GM12801 (cell line): ENCODE measurements around the gene SLCO3A1.

Experiments used
- TF ChIP-seq, protein P1 (sequence below): IDR thresholded peaks from one replicate; pipeline ENCODE4 v1.5.1; 2011; ENCODE audit warnings: control low read depth; ENCODE audit not compliant: insufficient read length; ENCODE audit errors: extremely low read depth

Gene SLCO3A1

DNA sequence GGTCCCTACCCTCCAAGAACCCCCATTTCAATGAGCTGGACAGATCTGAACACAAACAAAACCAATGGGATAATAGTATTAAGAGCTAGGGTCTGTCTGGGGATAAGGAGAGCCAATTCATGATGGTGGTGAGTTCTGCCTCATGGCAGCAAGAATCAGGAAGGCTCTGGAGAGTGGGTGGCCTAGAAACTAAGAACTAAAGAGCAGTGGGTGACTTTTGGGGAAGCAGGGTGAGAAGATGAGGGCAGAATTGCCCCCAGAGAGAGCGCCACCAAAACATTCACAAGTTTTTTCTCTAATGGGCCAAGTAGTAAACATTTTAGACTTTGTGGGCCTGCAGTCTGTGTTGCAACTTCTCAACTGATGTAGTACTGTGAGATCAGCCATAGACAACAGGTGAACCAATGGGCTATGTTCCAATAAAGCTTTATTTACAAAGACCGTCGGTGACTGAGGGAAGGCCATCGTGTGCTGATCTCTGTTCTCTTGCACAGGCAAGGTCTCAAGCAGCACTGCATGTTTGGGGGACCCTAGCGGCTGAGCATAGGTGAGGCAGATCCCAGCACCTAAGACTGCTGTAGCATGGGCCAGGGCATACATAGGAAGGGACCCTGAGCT is 314.7 kb downstream of the SLCO3A1 start:
- TF ChIP-seq, protein P1, sequence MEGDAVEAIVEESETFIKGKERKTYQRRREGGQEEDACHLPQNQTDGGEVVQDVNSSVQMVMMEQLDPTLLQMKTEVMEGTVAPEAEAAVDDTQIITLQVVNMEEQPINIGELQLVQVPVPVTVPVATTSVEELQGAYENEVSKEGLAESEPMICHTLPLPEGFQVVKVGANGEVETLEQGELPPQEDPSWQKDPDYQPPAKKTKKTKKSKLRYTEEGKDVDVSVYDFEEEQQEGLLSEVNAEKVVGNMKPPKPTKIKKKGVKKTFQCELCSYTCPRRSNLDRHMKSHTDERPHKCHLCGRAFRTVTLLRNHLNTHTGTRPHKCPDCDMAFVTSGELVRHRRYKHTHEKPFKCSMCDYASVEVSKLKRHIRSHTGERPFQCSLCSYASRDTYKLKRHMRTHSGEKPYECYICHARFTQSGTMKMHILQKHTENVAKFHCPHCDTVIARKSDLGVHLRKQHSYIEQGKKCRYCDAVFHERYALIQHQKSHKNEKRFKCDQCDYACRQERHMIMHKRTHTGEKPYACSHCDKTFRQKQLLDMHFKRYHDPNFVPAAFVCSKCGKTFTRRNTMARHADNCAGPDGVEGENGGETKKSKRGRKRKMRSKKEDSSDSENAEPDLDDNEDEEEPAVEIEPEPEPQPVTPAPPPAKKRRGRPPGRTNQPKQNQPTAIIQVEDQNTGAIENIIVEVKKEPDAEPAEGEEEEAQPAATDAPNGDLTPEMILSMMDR = no peak

DNA sequence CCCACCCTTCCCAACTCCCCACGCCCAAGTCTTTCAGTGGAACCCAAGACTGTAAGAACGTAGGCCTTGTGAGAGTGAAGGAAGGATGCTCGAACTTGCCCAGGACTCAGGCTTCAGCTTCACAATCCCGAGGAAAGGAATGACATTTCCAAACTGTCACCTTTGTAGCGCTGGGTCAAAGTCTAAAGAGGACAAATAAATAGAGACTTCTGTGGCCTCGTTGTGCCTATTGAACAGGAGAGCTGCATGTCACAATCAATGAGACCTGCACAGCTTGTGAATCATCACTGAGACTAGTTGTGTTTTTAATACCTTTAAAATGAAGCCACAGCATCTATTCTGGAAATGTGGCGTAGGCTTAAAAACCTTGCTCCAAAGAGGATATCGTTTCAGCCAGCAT is 317.4 kb downstream of the SLCO3A1 start:
- TF ChIP-seq, protein P1 = no peak

DNA sequence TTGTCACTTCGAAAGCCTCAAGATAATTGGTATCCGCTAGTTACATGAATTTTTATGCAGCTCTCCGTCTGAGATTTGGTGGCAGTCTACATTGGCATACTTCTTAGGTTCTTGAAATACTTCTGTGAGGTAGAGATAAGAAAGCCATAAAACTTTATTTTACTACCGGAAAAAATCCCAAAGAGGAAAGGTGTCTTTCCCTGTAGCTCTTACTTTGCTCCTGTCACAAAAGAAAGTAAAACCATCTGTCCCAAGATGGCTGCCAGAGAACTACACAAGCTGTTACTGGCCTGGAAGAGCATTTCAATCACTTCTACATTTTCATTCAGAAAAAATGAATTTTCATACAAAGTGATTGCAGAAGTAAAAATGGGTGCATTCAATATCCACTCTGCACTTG is 325.4 kb downstream of the SLCO3A1 start:
- TF ChIP-seq, protein P1 = no peak

DNA sequence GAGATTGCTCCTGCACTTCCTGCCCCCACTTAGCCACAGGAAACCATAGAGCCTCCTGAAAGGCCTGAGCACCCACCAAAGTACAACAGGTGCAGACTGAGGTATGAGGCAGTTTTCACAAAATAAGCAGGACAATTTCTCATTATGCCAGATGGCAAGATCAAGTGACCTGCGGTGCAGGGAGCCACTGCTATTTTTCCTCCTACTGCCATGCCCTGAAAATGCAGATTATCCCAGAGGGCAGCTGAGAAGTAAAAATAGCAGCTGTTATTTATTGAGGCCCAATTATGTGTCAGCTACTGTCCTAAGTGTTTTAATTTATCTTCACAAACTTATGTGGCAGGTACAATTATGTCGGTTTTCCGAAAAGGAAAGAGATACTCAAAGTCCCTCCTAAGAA is 330.6 kb downstream of the SLCO3A1 start:
- TF ChIP-seq, protein P1 = no peak

DNA sequence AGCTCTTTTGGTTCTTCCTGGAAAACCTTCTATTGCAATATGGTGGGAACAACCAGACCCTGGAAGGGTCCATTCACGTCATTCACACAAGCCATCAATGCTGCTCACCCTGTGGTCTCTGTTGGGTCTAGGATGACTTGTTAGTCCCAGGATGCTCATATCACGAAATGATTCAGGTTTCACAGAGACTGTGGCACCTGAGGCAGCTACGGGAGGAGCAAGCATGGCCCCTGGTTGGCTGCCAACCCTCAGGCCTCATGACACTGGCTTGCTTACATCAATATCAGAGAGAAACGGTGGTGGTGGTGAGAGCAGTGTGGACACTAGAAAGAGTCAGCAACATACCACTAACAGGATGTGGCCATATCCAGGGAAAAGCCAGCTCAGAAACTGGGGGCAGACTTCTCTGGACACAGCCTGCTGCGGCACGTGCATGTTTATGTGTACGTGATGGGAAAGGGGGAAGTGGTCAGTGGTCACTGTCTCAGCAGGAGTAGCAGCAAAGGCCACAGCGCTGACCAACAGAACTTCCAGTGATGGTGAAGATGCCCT is 331.2 kb downstream of the SLCO3A1 start:
- TF ChIP-seq, protein P1 = no peak

DNA sequence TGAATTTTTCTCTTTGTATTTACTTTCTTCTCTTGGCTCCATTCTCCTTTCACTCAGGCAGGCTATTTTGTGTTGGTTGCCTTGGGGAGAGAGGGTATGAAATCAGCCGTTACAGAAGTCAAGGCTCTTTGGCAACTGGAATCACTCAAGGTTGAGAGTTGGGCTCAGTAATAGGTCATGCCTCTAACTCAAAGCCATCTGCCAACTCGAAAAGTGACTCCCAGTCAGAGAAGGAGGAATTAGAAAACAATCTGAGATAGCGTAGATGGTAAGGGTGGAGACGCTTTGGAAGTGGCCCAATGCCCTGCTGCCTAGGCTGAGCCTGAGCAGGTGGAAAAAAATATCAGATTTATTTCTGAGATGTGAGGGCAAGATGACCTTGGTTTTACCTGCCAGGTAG is 334.5 kb downstream of the SLCO3A1 start:
- TF ChIP-seq, protein P1 = no peak

DNA sequence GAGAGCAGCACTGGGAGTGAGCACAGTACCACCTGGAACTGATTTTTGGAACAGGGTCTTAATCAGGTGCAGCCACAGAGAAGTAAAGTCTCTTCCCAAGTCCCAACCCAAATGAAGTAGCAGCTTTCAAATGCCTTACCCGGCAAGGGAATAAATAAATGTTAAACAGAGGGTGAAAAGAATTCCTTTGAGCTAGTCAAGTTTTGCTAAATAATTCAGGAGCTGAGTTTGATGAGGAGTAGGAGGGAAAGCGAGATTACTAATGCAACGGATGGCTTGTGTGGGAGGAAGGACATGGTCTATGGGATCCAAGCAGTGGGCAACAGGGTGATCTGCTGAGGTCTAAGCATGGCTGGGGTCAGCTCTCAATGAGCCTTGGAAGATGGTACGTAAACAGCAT is 335.7 kb downstream of the SLCO3A1 start:
- TF ChIP-seq, protein P1 = no peak
